Natural killer cell (primary cell): ENCODE results near the gene UGDH. TPM values are rescaled to one million over a fixed set of nuclear protein-coding genes. Genes with fewer than 3 reads are reported as not detected.

ENCODE experiments used
- ATAC-seq, 3 donors: fragments of 150-1000 bp in 2 of 3; fragments of 200-7000 bp in 1 of 3; cut with Tn5 transposase; 1 replicate in 1 of 3; 2 replicates in 2 of 3; pipeline ENCODE4 v1.10.0; 2021; ENCODE audit warnings: mild to moderate bottlenecking in 2 of 3, moderate library complexity in 2 of 3
- DNase-seq, 2 donors: peaks; one replicate each; pipeline versions ENCODE4 v3.0.0 to v3.0.0-alpha.2; 2013 to 2021; ENCODE audit warnings: mixed read lengths in 1 of 2
- H3K27ac ChIP-seq: one replicate; pipeline ENCODE4 v1.5.1; 2013; ENCODE audit warnings: mild to moderate bottlenecking, low read length
- H3K27me3 ChIP-seq: one replicate; pipeline ENCODE4 v1.6.1; 2013; ENCODE audit warnings: low read length; ENCODE audit not compliant: control insufficient read depth, insufficient read depth
- H3K36me3 ChIP-seq: one replicate; pipeline ENCODE4 v1.6.1; 2013; ENCODE audit warnings: low read length; ENCODE audit not compliant: control insufficient read depth, insufficient read depth
- H3K4me1 ChIP-seq: one replicate; pipeline ENCODE4 v1.6.1; 2013; ENCODE audit warnings: low read length; ENCODE audit not compliant: control insufficient read depth, insufficient read depth
- H3K4me3 ChIP-seq: one replicate; pipeline ENCODE4 v1.5.1; 2013; ENCODE audit warnings: low read length
- H3K9me3 ChIP-seq: one replicate; pipeline ENCODE4 v1.6.1; 2013; ENCODE audit warnings: low read length; ENCODE audit not compliant: control insufficient read depth, insufficient read depth
- H3K27ac Mint-ChIP-seq, 2 donors: one replicate each; pipeline ENCODE4 v1.8.0; 2022; ENCODE audit warnings: mild to moderate bottlenecking in 2 of 2, mixed read lengths in 2 of 2, moderate library complexity in 1 of 2
- H3K27me3 Mint-ChIP-seq, 2 donors: one replicate each; pipeline ENCODE4 v1.8.0; 2022; ENCODE audit warnings: low read depth in 2 of 2, mixed read lengths in 2 of 2
- H3K36me3 Mint-ChIP-seq: one replicate; pipeline ENCODE4 v1.8.0; 2022; ENCODE audit warnings: mixed read lengths
- H3K4me1 Mint-ChIP-seq, 2 donors: one replicate each; pipeline ENCODE4 v1.8.0; 2022; ENCODE audit warnings: mixed read lengths in 2 of 2
- H3K4me3 Mint-ChIP-seq: one replicate; pipeline ENCODE4 v1.8.0; 2022; ENCODE audit warnings: mild to moderate bottlenecking, moderate library complexity, mixed read lengths
- H3K9me3 Mint-ChIP-seq, 2 donors: one replicate each; pipeline ENCODE4 v1.8.0; 2022; ENCODE audit warnings: mixed read lengths in 2 of 2
- WGBS: methylation state at CpG from one replicate; pipeline ENCODE4 v1.1.7; 2013; ENCODE audit warnings: missing lambda C conversion rate; ENCODE audit not compliant: insufficient coverage; 5-methylcytosine and 5-hydroxymethylcytosine counted together
- intact Hi-C: fragments of 100-400 bp; cut with micrococcal nuclease; formaldehyde crosslinking; loops from one replicate; pipeline ENCODE4 v1.14.2; 2022
- total RNA-seq, 4 donors: library from RNA; stranded (reverse); fragments of 120-200 nt in 1 of 4; gene quantifications; one replicate each; pipeline versions ENCODE4 v1.2.3 to v1.2.4, GENCODE V29; 2013 to 2022
- TF ChIP-seq, protein P1 (sequence below): fragments of 200-600 bp; IDR thresholded peaks from one replicate; pipeline ENCODE4 v1.8.0; 2022; ENCODE audit warnings: antibody characterized with exemption

Gene UGDH
- total RNA-seq, 3 donors from 2014 or later (not counting 1 experiment from before 2014, with no cell fraction given), result 12.2 to 14.8 (median 13.6) TPM

DNA sequence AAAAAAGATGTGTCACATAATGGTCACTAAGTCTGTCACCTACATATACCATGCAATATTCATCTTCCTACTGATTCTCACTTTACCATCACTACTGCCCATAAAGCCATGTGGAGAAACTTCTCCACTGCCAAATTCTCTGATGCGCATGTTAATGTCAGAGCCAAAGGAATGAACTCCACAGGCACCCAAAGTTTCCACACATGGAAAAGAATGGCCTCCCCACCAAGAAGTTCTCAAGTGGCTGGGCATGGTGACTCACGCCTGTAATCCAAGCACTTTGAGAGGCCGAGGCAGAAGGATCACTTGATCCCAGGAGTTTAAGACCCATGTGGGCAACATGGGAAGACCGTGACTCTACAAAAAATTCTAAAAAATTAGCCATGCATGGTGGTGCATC is 43.8 kb upstream of the UGDH start:
- Mint-ChIP-seq H3K27me3 (no peaks in the 10 kb centered on the region), H3K9me3 (no peaks in the 10 kb centered on the region), H3K36me3 (no peaks in the 10 kb centered on the region), H3K27ac (no peak overlapping the region), H3K4me3 (no peak overlapping the region), H3K4me1 (peaks cover 0 to 4% of the 10 kb centered on the region in 2 donors)
- ATAC-seq, result no peak
- Histone ChIP-seq H3K4me1 (no peaks in the 10 kb centered on the region), H3K9me3 (no peaks in the 10 kb centered on the region), H3K27ac (no peak overlapping the region), H3K4me3 (no peak overlapping the region), H3K36me3 (peaks cover 3% of the 10 kb centered on the region), H3K27me3 (no peaks in the 10 kb centered on the region)
- DNase-seq, result no peak
- TF ChIP-seq, protein P1, sequence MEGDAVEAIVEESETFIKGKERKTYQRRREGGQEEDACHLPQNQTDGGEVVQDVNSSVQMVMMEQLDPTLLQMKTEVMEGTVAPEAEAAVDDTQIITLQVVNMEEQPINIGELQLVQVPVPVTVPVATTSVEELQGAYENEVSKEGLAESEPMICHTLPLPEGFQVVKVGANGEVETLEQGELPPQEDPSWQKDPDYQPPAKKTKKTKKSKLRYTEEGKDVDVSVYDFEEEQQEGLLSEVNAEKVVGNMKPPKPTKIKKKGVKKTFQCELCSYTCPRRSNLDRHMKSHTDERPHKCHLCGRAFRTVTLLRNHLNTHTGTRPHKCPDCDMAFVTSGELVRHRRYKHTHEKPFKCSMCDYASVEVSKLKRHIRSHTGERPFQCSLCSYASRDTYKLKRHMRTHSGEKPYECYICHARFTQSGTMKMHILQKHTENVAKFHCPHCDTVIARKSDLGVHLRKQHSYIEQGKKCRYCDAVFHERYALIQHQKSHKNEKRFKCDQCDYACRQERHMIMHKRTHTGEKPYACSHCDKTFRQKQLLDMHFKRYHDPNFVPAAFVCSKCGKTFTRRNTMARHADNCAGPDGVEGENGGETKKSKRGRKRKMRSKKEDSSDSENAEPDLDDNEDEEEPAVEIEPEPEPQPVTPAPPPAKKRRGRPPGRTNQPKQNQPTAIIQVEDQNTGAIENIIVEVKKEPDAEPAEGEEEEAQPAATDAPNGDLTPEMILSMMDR, result no peak
- intact Hi-C loops, result no loop called here
- WGBS, result 96% methylated on average over 4 of the region's 4 CpGs

DNA sequence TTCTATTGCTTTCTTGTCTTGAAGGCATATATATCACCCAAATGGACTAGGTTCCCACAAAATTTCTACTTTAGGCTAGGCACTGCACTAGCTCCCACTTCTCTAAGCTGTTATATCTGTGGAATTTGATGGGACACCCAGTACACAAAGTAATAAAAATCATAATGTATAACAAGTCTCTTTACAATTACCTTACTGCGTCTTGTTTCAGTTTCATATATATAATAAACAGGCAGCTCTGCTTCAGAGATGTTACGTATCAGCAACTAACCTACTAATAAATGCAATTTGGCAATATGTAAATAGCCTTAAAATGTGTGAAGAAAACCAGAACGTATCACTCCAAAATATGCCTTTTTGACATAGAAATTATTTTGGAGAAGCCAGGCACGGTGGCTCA is 42.0 kb upstream of the UGDH start:
- WGBS, result 96% methylated on average over 2 of the region's 4 CpGs
- Mint-ChIP-seq H3K9me3 (no peaks in the 10 kb centered on the region), H3K4me1 (peaks cover 0 to 4% of the 10 kb centered on the region in 2 donors), H3K27ac (no peak overlapping the region), H3K27me3 (no peaks in the 10 kb centered on the region), H3K36me3 (no peaks in the 10 kb centered on the region), H3K4me3 (no peak overlapping the region)
- intact Hi-C loops, result no loop called here
- ATAC-seq (no peak), DNase-seq (no peak)
- no peak overlapping the region for H3K27ac ChIP-seq
- H3K4me1 ChIP-seq, result no peaks in the 10 kb centered on the region
- H3K4me3 ChIP-seq, result no peak overlapping the region
- peaks cover 7% of the 10 kb centered on the region for H3K36me3 ChIP-seq
- no peaks in the 10 kb centered on the region for H3K27me3 ChIP-seq
- TF ChIP-seq, protein P1, result no peak
- H3K9me3 ChIP-seq, result no peaks in the 10 kb centered on the region

DNA sequence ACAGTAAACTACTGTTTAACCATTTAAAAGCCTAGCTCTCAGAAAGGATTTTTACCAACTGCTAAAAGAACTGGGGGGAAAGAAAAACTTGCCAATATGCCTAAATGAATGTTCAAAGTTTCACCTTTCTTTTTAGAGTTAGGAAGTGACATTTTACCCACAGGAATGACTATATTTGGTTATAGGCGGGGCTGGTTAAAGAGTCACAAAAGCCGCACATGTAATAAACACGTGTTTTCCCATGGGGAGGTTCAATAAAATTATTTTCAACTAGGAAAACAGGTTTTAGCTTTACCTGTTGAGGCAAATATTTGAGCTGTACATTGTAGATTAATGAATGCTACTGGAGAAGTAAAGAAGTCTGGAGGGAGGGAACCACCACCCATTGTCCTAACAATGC is 41.6 kb upstream of the UGDH start:
- intact Hi-C loops, result no loop called here
- DNase-seq (peak in 1 of 2 donors; percentile 9), ATAC-seq (no peak)
- H3K9me3 ChIP-seq, result no peaks in the 10 kb centered on the region
- H3K27me3 Mint-ChIP-seq, result no peaks in the 10 kb centered on the region
- H3K4me3 ChIP-seq, result no peak overlapping the region
- WGBS, result 85% methylated on average over 3 of the region's 3 CpGs
- H3K36me3 Mint-ChIP-seq, result no peaks in the 10 kb centered on the region
- no peaks in the 10 kb centered on the region for H3K27me3 ChIP-seq
- H3K27ac Mint-ChIP-seq, result no peak overlapping the region
- H3K4me3 Mint-ChIP-seq, result no peak overlapping the region
- no peaks in the 10 kb centered on the region for H3K4me1 ChIP-seq
- H3K9me3 Mint-ChIP-seq, result no peaks in the 10 kb centered on the region
- TF ChIP-seq, protein P1, result no peak
- no peak overlapping the region for H3K27ac ChIP-seq
- H3K36me3 ChIP-seq, result peaks cover 7% of the 10 kb centered on the region
- H3K4me1 Mint-ChIP-seq, result peaks cover 0 to 4% of the 10 kb centered on the region in 2 donors

DNA sequence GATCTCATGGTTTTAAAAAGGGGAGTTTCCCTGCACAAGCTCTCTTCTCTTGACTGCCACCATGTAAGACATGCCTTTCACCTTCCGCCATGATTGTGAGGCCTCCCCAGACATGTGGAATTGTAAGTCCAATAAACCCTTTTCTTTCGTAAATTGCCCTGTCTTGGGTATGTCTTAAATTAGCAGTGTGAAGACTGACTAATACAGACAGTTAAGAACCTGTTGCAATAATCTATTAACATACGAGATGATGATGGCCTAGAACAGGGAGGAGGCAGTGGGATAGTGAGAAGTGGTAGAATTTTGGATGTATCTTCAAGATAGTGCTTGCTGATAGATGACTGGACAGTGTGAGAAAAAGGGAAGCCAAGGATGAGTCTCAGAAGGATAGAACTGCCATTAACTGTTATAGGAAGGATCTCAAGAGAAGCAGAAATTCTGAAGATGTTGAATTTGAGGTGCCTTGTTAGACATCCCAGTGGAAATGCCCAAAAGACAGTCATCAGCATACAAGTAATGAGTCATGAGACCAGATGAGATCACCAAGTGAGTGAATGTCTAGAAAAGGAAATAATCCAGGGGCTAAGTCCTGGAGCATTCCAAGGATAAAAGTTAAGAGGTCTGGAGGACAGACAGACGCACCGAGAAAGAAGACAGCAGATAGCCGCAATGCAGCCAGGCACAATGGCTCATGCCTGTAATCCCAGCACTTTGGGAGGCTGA is 38.8 kb upstream of the UGDH start:
- no peaks in the 10 kb centered on the region for H3K36me3 Mint-ChIP-seq
- no peak for DNase-seq
- H3K4me1 ChIP-seq, result no peaks in the 10 kb centered on the region
- no peaks in the 10 kb centered on the region for H3K9me3 ChIP-seq
- no peak overlapping the region for H3K27ac Mint-ChIP-seq
- H3K36me3 ChIP-seq, result peaks cover 6% of the 10 kb centered on the region
- H3K9me3 Mint-ChIP-seq, result no peaks in the 10 kb centered on the region
- intact Hi-C loops, result no loop called here
- WGBS, result 96% methylated on average over 6 of the region's 6 CpGs
- ATAC-seq, result no peak
- H3K27ac ChIP-seq, result no peak overlapping the region
- TF ChIP-seq, protein P1, result no peak
- H3K4me1 Mint-ChIP-seq, result peaks cover 0 to 4% of the 10 kb centered on the region in 2 donors
- no peaks in the 10 kb centered on the region for H3K27me3 Mint-ChIP-seq
- no peak overlapping the region for H3K4me3 Mint-ChIP-seq
- no peaks in the 10 kb centered on the region for H3K27me3 ChIP-seq
- H3K4me3 ChIP-seq, result no peak overlapping the region
